Smooth muscle cell (in vitro differentiated cells): Measurements from ENCODE around the gene TAS1R1. TPM values are rescaled to one million over a fixed set of nuclear protein-coding genes. Genes with fewer than 3 reads are reported as not detected.

Source experiments
- DNase-seq: peaks from one replicate; lab custom pipeline; 2025; ENCODE audit not compliant: unreplicated experiment; lab: John Stamatoyannopoulos, UW
- H2AFZ ChIP-seq: fragments of 200-600 bp; sonication (generic); 2 replicates; pipeline ENCODE4 v1.6.0; 2016; ENCODE audit warnings: antibody characterized with exemption, low read depth, mild to moderate bottlenecking
- H3F3A ChIP-seq: fragments of 200-600 bp; sonication (generic); 2 replicates; pipeline ENCODE4 v1.6.0; 2017; ENCODE audit warnings: antibody characterized with exemption, low read depth
- H3K27ac ChIP-seq: fragments of 200-600 bp; sonication (generic); 2 replicates; pipeline ENCODE4 v1.5.1; 2016; ENCODE audit warnings: low read depth, mild to moderate bottlenecking
- H3K27me3 ChIP-seq: fragments of 200-600 bp; sonication (generic); 2 replicates; pipeline ENCODE4 v1.6.1; 2016; ENCODE audit warnings: low read depth, mild to moderate bottlenecking
- H3K36me3 ChIP-seq: fragments of 200-600 bp; sonication (generic); 2 replicates; pipeline ENCODE4 v1.5.1; 2016; ENCODE audit warnings: low read depth
- H3K4me1 ChIP-seq: fragments of 200-600 bp; sonication (generic); 2 replicates; pipeline ENCODE4 v1.5.1; 2016; ENCODE audit warnings: low read depth
- H3K4me2 ChIP-seq: fragments of 200-600 bp; sonication (generic); 2 replicates; pipeline ENCODE4 v1.6.0; 2016; ENCODE audit warnings: mild to moderate bottlenecking
- H3K4me3 ChIP-seq: fragments of 200-600 bp; sonication (generic); 2 replicates; pipeline ENCODE4 v1.5.1; 2016; ENCODE audit warnings: mild to moderate bottlenecking
- H3K79me2 ChIP-seq: fragments of 200-600 bp; sonication (generic); 2 replicates; pipeline ENCODE4 v1.6.0; 2016; ENCODE audit warnings: low read depth, mild to moderate bottlenecking
- H3K9ac ChIP-seq: fragments of 200-600 bp; sonication (generic); 2 replicates; pipeline ENCODE4 v1.6.0; 2016; ENCODE audit warnings: low read depth
- H3K9me3 ChIP-seq: fragments of 200-600 bp; sonication (generic); replicated peaks from 2 replicates; pipeline ENCODE4 v1.5.1; 2016; ENCODE audit warnings: low read depth
- H4K20me1 ChIP-seq: fragments of 200-600 bp; sonication (generic); 2 replicates; pipeline ENCODE4 v1.6.0; 2016; ENCODE audit warnings: low read depth
- whole genome bisulfite sequencing: methylation state at CpG from one replicate; pipeline ENCODE4 v1.1.7; 2016; ENCODE audit warnings: low lambda C conversion rate; 5-methylcytosine and 5-hydroxymethylcytosine counted together
- polyA plus RNA-seq: library from polyadenylated mRNA; unstranded; fragments of >200 nt; fragmentation: Nextera tagmentation; extraction: Ambion mirVana; gene quantifications from 2 replicates; pipeline ENCODE4 v1.2.1, GENCODE V29; 2016
- total RNA-seq: library from RNA; depleted of rRNA; stranded (reverse); fragments of >200 nt; gene quantifications from 2 replicates; pipeline ENCODE4 v1.2.3, GENCODE V29; 2014
- TF ChIP-seq, protein P1 (sequence below): fragments of 200-600 bp; sonication (generic); IDR thresholded peaks from 2 replicates; pipeline ENCODE4 v1.5.1; 2017; ENCODE audit warnings: borderline replicate concordance, mild to moderate bottlenecking, antibody characterized with exemption; ENCODE audit not compliant: insufficient read depth, poor library complexity, severe bottlenecking

The TAS1R1 gene
- total and polyA plus RNA-seq, 2 experiments from 2014 or later: 0.27 TPM; not detected in 1

DNA sequence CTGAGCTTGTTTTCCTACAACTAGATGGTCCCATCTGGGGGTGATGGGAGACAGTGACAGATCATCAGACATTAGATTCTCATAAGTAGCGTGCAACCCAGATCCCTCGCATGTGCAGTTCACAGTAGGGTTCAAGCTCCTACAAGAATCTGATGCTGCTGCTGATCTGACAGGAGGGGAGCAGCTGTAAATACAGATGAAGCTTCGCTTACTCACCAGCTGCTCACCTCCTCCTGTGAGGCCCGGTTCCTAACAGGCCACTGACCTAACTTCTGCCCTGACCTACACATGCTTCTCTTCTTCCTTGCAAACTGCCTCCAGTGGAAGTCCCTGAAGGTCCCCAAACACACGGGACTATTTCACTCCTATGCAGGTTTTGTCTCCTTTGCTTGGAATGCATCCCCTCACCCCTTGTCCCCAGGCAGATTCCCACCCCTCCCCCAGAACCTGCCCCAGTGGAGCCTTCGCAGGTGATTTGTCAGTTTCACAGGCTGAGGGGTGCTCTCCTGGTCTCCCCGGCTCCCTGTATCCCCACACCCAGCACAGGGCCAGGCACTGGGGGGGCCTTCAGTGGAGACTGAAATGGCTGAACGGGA is 19.0 kb downstream of the TAS1R1 start:
- Histone ChIP-seq H3F3A (no peaks in the 10 kb centered on the region), H3K9me3 (no peaks in the 10 kb centered on the region), H3K27me3 (no peaks in the 10 kb centered on the region), H2AFZ (no peak overlapping the region), H3K27ac (no peak overlapping the region), H3K4me2 (no peak overlapping the region), H3K36me3 (no peaks in the 10 kb centered on the region), H3K79me2 (no peaks in the 10 kb centered on the region), H3K4me1 (peaks cover 2% of the 10 kb centered on the region), H3K9ac (no peak overlapping the region), H3K4me3 (no peak overlapping the region), H4K20me1 (no peaks in the 10 kb centered on the region)
- TF ChIP-seq, protein P1, sequence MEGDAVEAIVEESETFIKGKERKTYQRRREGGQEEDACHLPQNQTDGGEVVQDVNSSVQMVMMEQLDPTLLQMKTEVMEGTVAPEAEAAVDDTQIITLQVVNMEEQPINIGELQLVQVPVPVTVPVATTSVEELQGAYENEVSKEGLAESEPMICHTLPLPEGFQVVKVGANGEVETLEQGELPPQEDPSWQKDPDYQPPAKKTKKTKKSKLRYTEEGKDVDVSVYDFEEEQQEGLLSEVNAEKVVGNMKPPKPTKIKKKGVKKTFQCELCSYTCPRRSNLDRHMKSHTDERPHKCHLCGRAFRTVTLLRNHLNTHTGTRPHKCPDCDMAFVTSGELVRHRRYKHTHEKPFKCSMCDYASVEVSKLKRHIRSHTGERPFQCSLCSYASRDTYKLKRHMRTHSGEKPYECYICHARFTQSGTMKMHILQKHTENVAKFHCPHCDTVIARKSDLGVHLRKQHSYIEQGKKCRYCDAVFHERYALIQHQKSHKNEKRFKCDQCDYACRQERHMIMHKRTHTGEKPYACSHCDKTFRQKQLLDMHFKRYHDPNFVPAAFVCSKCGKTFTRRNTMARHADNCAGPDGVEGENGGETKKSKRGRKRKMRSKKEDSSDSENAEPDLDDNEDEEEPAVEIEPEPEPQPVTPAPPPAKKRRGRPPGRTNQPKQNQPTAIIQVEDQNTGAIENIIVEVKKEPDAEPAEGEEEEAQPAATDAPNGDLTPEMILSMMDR: no peak
- no peak for DNase-seq
- WGBS: 87% methylated on average over 8 of the region's 8 CpGs

DNA sequence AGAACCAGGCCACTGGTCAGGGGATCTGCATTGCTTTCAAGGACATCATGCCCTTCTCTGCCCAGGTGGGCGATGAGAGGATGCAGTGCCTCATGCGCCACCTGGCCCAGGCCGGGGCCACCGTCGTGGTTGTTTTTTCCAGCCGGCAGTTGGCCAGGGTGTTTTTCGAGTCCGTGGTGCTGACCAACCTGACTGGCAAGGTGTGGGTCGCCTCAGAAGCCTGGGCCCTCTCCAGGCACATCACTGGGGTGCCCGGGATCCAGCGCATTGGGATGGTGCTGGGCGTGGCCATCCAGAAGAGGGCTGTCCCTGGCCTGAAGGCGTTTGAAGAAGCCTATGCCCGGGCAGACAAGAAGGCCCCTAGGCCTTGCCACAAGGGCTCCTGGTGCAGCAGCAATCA is 19.7 kb downstream of the TAS1R1 start:
- no peaks in the 10 kb centered on the region for H3K36me3 ChIP-seq
- no peak for DNase-seq
- TF ChIP-seq, protein P1: no peak
- no peaks in the 10 kb centered on the region for H4K20me1 ChIP-seq
- no peak overlapping the region for H3K4me2 ChIP-seq
- no peak overlapping the region for H3K9ac ChIP-seq
- H3K4me3 ChIP-seq: no peak overlapping the region
- H3F3A ChIP-seq: no peaks in the 10 kb centered on the region
- no peak overlapping the region for H3K27ac ChIP-seq
- no peak overlapping the region for H2AFZ ChIP-seq
- 90% methylated on average over 14 of the region's 14 CpGs for WGBS
- no peaks in the 10 kb centered on the region for H3K9me3 ChIP-seq
- peaks cover 6% of the 10 kb centered on the region for H3K4me1 ChIP-seq
- H3K79me2 ChIP-seq: no peaks in the 10 kb centered on the region
- no peaks in the 10 kb centered on the region for H3K27me3 ChIP-seq

DNA sequence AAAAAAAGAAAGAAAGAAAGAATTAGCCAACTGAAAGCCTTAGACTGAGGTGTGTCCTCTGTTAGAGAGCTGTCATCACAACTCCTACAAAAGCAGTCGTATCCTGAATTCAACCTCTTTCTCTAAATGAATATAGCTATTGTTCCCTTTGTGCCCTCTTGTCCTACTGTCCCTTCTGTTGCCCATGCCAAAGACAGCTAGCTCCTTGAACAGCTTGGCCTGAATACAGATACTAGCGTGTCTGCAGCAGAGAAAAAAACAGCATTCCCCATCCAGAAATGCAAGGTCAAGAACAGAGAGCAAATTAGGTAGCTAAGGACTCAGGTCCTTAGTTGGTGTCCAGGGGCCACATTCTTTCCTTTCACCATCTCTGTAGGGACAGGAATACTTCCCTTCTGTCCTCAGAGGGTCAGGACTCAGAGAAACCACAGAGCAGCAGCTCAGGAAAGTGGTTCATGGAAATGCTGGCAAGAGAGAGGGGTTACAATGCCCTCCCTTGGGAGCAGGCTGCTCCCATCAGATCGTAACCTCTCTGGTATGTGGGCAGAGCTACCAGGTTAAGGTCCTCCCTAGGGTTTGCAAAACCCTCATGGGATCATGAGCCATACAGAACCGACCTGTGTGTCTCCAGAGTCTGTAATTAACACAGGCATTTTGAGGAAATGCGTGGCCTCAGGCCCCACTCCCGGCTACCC is 22.9 kb downstream of the TAS1R1 start:
- H3K4me1 ChIP-seq: peaks cover 13% of the 10 kb centered on the region
- H3K36me3 ChIP-seq: no peaks in the 10 kb centered on the region
- H4K20me1 ChIP-seq: no peaks in the 10 kb centered on the region
- H3F3A ChIP-seq: no peaks in the 10 kb centered on the region
- H3K79me2 ChIP-seq: peaks cover 16% of the 10 kb centered on the region
- H3K4me2 ChIP-seq: no peak overlapping the region
- WGBS: 76% methylated on average over 6 of the region's 6 CpGs
- H3K4me3 ChIP-seq: no peak overlapping the region
- no peak overlapping the region for H3K27ac ChIP-seq
- no peak overlapping the region for H2AFZ ChIP-seq
- no peaks in the 10 kb centered on the region for H3K27me3 ChIP-seq
- DNase-seq: no peak
- H3K9ac ChIP-seq: no peak overlapping the region
- TF ChIP-seq, protein P1: no peak
- H3K9me3 ChIP-seq: no peaks in the 10 kb centered on the region
